ENCODE measurements around the gene BMP7. TPM values are rescaled to one million over a fixed set of nuclear protein-coding genes. Genes with fewer than 3 reads are reported as not detected.

The BMP7 gene
- total and polyA plus RNA-seq, 9 donors = 0.07 to 19.4 (median 0.83) TPM

DNA sequence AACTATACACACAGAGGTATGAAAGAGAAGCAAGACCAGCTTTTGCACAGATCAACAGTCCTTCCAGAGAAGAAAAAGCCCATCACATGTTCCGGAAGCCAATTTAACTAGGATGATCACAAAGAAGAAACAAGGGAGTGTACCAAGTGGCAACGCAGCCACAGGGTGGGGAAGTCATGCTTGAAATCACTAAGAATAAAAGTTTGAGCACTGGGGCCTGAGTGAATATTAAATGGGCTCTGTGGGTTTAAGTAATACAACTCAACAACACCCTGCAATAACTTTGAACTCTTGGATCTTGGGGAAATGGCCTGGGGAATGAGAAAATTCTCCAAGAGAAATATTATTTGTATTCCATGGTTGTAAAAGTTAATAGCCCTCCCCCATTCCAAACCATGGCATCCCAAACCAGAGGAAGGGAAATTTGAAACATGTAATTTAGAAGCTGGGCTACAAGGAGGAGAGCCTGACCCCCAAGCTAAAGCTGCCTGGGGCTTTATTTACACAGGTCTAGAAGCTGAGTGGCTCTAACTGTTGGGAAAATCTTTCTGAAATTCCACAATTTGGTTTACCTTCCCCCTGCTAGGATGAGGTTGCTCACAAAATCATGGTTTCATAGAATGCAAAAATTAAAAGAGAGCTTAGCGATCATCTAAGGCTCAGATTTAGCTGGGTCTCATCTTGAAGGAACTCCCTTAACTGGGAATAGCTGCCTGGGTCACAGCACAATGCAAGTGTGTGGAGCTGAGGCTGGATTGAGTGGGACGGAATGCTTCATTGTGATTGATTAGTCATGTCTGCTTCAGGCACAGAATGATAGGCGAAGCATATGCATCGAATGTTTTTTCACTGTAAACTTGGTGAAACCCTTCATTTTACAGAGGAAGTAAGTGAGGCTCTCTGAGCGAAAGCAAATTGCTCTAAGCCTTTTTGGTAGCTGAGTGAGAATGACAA, 143.6 kb downstream of the BMP7 start:
- 70 to 73% (median 72%) methylated on average over 7 of the region's 7 CpGs for WGBS, 3 donors
- no peaks in the 10 kb centered on the region for H3K36me3 ChIP-seq
- intact Hi-C loops (cut with DNase I) = no loop called here
- no peak overlapping the region for H3K27ac ChIP-seq
- TF ChIP-seq, protein P1, sequence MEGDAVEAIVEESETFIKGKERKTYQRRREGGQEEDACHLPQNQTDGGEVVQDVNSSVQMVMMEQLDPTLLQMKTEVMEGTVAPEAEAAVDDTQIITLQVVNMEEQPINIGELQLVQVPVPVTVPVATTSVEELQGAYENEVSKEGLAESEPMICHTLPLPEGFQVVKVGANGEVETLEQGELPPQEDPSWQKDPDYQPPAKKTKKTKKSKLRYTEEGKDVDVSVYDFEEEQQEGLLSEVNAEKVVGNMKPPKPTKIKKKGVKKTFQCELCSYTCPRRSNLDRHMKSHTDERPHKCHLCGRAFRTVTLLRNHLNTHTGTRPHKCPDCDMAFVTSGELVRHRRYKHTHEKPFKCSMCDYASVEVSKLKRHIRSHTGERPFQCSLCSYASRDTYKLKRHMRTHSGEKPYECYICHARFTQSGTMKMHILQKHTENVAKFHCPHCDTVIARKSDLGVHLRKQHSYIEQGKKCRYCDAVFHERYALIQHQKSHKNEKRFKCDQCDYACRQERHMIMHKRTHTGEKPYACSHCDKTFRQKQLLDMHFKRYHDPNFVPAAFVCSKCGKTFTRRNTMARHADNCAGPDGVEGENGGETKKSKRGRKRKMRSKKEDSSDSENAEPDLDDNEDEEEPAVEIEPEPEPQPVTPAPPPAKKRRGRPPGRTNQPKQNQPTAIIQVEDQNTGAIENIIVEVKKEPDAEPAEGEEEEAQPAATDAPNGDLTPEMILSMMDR (IDR thresholded peaks at IDR 0.05) = no peak
- TF ChIP-seq EP300 (IDR thresholded peaks at IDR 0.05) (no peak), POLR2A (IDR thresholded peaks at IDR 0.05) (no peak)
- no peaks in the 10 kb centered on the region for H3K4me1 ChIP-seq (ENCODE audit: insufficient read depth)
- no peaks in the 10 kb centered on the region for H3K9me3 ChIP-seq
- no peaks in the 10 kb centered on the region for H3K27me3 ChIP-seq
- no peak overlapping the region for H3K4me3 ChIP-seq
- no peak for DNase-seq

- Histone ChIP-seq H3K27ac (no peak overlapping the region), H3K4me1 (ENCODE audit: insufficient read depth) (no peaks in the 10 kb centered on the region), H3K36me3 (no peaks in the 10 kb centered on the region), H3K9me3 (no peaks in the 10 kb centered on the region), H3K27me3 (no peaks in the 10 kb centered on the region), H3K4me3 (no peak overlapping the region)
- TF ChIP-seq, protein P1 (IDR thresholded peaks at IDR 0.05) = no peak
- no peak for TF ChIP-seq POLR2A (IDR thresholded peaks at IDR 0.05)
- 65 to 80% (median 72%) methylated on average over 4 of the region's 4 CpGs for WGBS, 3 donors
- DNase-seq = no peak
- intact Hi-C loops (cut with DNase I) = no loop called here
Measured at GRCh38 chr20:57118964-57119363, 147.5 kb downstream of the BMP7 start.

Small RNAs within 50 kb of the gene (small RNA-seq; reads per million reads assigned to genes)
- not detected for gene RF00019

Other genes starting within 250 kb of the BMP7 start
- gene SPO11, start 63.2 kb upstream of the BMP7 start, total RNA-seq = not detected
- gene SPO11, start 63.2 kb upstream of the BMP7 start, polyA plus RNA-seq = not detected
- gene RAE1, start 84.6 kb upstream of the BMP7 start, total RNA-seq = 10 to 100 TPM; 13.9 to 24.0 (median 19.0) TPM
- 10 to 100 TPM; 20.4 to 46.1 TPM for gene RAE1, start 84.6 kb upstream of the BMP7 start, polyA plus RNA-seq
- 10 to 100 TPM; 20.0 to 77.6 (median 39.3) TPM for gene RBM38, start 124.8 kb upstream of the BMP7 start, total RNA-seq
- 10 to 100 TPM in 1 of 2 donors, 1 to 10 TPM in 1; 6.3 to 36.6 TPM for gene RBM38, start 124.8 kb upstream of the BMP7 start, polyA plus RNA-seq